ENCODE measurements around the gene ZDHHC17. TPM values are rescaled to one million over a fixed set of nuclear protein-coding genes. Genes with fewer than 3 reads are reported as not detected.

ZDHHC17 gene
- total and polyA plus RNA-seq, 4 donors: 3.4 to 91.2 (median 15.2) TPM

- WGBS: 96% methylated on average over 1 of the region's 1 CpG
- H3K9ac ChIP-seq (ENCODE audit: low read depth in 1 of 2, low read length in 2 of 2): no peak overlapping the region
- TF ChIP-seq ATF3 (IDR thresholded peaks at IDR 0.05) (no peak), REST (IDR thresholded peaks at IDR 0.05) (no peak), EGR1 (IDR thresholded peaks at IDR 0.05; ENCODE audit: low read depth in 2 of 2) (no peak), TAF1 (conservative IDR thresholded peaks at IDR 0.05) (no peak), HNF4A (conservative IDR thresholded peaks at IDR 0.05) (no peak), FOXA2 (IDR thresholded peaks at IDR 0.05) (no peak), YY1 (IDR thresholded peaks at IDR 0.05) (no peak), NR2F2 (IDR thresholded peaks at IDR 0.05) (no peak), JUND (IDR thresholded peaks at IDR 0.05) (no peak), FOXA1 (IDR thresholded peaks at IDR 0.05) (no peak), RXRA (IDR thresholded peaks at IDR 0.05) (no peak)
- TF ChIP-seq, protein P1, sequence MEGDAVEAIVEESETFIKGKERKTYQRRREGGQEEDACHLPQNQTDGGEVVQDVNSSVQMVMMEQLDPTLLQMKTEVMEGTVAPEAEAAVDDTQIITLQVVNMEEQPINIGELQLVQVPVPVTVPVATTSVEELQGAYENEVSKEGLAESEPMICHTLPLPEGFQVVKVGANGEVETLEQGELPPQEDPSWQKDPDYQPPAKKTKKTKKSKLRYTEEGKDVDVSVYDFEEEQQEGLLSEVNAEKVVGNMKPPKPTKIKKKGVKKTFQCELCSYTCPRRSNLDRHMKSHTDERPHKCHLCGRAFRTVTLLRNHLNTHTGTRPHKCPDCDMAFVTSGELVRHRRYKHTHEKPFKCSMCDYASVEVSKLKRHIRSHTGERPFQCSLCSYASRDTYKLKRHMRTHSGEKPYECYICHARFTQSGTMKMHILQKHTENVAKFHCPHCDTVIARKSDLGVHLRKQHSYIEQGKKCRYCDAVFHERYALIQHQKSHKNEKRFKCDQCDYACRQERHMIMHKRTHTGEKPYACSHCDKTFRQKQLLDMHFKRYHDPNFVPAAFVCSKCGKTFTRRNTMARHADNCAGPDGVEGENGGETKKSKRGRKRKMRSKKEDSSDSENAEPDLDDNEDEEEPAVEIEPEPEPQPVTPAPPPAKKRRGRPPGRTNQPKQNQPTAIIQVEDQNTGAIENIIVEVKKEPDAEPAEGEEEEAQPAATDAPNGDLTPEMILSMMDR (IDR thresholded peaks at IDR 0.05; ENCODE audit: low read depth, low read length, missing input control): no peak
- TF ChIP-seq, protein P2, sequence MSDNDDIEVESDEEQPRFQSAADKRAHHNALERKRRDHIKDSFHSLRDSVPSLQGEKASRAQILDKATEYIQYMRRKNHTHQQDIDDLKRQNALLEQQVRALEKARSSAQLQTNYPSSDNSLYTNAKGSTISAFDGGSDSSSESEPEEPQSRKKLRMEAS (IDR thresholded peaks at IDR 0.05): no peak
- no peak overlapping the region for H3K4me3 ChIP-seq (ENCODE audit: low read depth in 1 of 3, low read length in 3 of 3)
- no peaks in the 10 kb centered on the region for H3K27me3 ChIP-seq (ENCODE audit: control insufficient read depth in 4 of 4, insufficient read depth in 4 of 4, low read length in 3 of 4)
- H3K9me3 ChIP-seq (ENCODE audit: control insufficient read depth in 4 of 4, low read length in 3 of 4): no peaks in the 10 kb centered on the region
- H3K4me1 ChIP-seq (ENCODE audit: control insufficient read depth in 4 of 4, insufficient read depth in 4 of 4, low read length in 3 of 4): no peaks in the 10 kb centered on the region
- H3K27ac ChIP-seq (ENCODE audit: low read depth in 1 of 2, low read length in 2 of 2): no peak overlapping the region
- DNase-seq (ENCODE audit: low spot score): no peak
- no peaks in the 10 kb centered on the region for H3K36me3 ChIP-seq (ENCODE audit: control insufficient read depth in 4 of 4, insufficient read depth in 3 of 4, low read depth in 1 of 4, low read length in 3 of 4)
These were observed 49.5 kb upstream of the ZDHHC17 start for GRCh38 chr12:76714415-76714814.

DNA sequence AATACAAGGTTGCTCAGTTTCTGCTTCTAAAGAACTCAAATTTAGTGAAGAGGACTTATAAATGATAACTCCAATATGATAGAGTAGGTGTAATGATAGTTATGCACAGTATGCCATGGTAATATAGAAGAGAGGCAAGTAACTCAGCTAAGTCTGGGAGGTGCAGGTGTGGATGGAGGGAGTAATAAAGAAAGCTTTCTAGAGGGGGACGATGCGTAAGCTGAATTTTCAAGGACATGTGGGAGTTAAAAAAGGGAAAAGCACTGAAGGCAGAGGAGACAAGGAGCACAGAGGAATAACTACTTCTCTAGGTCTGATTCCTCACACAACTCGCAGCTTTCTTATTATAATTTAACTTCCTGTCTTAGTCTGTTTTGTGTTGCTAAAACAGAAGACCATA lies 49.1 kb upstream of the ZDHHC17 start:
- Histone ChIP-seq H3K9ac (ENCODE audit: low read depth in 1 of 2, low read length in 2 of 2) (no peak overlapping the region), H3K4me1 (ENCODE audit: control insufficient read depth in 4 of 4, insufficient read depth in 4 of 4, low read length in 3 of 4) (no peaks in the 10 kb centered on the region), H3K36me3 (ENCODE audit: control insufficient read depth in 4 of 4, insufficient read depth in 3 of 4, low read depth in 1 of 4, low read length in 3 of 4) (no peaks in the 10 kb centered on the region), H3K9me3 (ENCODE audit: control insufficient read depth in 4 of 4, low read length in 3 of 4) (no peaks in the 10 kb centered on the region), H3K27me3 (ENCODE audit: control insufficient read depth in 4 of 4, insufficient read depth in 4 of 4, low read length in 3 of 4) (no peaks in the 10 kb centered on the region), H3K27ac (ENCODE audit: low read depth in 1 of 2, low read length in 2 of 2) (no peak overlapping the region), H3K4me3 (ENCODE audit: low read depth in 1 of 3, low read length in 3 of 3) (no peak overlapping the region)
- TF ChIP-seq EGR1 (IDR thresholded peaks at IDR 0.05; ENCODE audit: low read depth in 2 of 2) (no peak), RXRA (IDR thresholded peaks at IDR 0.05) (no peak), ATF3 (IDR thresholded peaks at IDR 0.05) (no peak), HNF4G (IDR thresholded peaks at IDR 0.05) (no peak), JUND (IDR thresholded peaks at IDR 0.05) (no peak), HNF4A (conservative IDR thresholded peaks at IDR 0.05) (no peak), TAF1 (conservative IDR thresholded peaks at IDR 0.05) (no peak)
- TF ChIP-seq, protein P1 (IDR thresholded peaks at IDR 0.05; ENCODE audit: low read depth, low read length, missing input control): no peak
- TF ChIP-seq, protein P2 (IDR thresholded peaks at IDR 0.05): no peak
- no peak for DNase-seq (ENCODE audit: low spot score)
- 92% methylated on average over 3 of the region's 3 CpGs for WGBS

Measured in liver (tissue), 9 donors.